Ascending aorta (tissue), 2 donors: ENCODE results near the gene HMCN2. TPM values are rescaled to one million over a fixed set of nuclear protein-coding genes. Genes with fewer than 3 reads are reported as not detected.

Source experiments
- DNase-seq, 2 donors: peaks; one replicate each; pipeline ENCODE4 v3.0.0-alpha.2; 2019; ENCODE audit warnings: low spot score in 2 of 2
- H3K27ac ChIP-seq, 2 donors: fragments of 200-600 bp; sonication (generic); one replicate each; pipeline ENCODE4 v1.5.1; 2016 to 2017; ENCODE audit warnings: mild to moderate bottlenecking in 1 of 2
- H3K27me3 ChIP-seq: fragments of 200-600 bp; sonication (generic); one replicate; pipeline ENCODE4 v1.5.1; 2017
- H3K36me3 ChIP-seq, 2 donors: fragments of 200-600 bp; sonication (generic); one replicate each; pipeline ENCODE4 v1.5.1; 2016
- H3K4me1 ChIP-seq, 2 donors: fragments of 200-600 bp; sonication (generic); one replicate each; pipeline ENCODE4 v1.5.1; 2016 to 2017; ENCODE audit warnings: mild to moderate bottlenecking in 1 of 2
- H3K4me3 ChIP-seq, 2 donors: fragments of 200-600 bp; sonication (generic); one replicate each; pipeline ENCODE4 v1.5.1; 2016 to 2017; ENCODE audit warnings: mild to moderate bottlenecking in 1 of 2
- H3K9me3 ChIP-seq, 2 donors: fragments of 200-600 bp; sonication (generic); one replicate each; pipeline ENCODE4 v1.5.1; 2016
- CTCF ChIP-seq, 3 experiments: fragments of 200-600 bp in 2 of 3; fragments of 450-650 bp in 1 of 3; sonication (generic) in 2 of 3; IDR thresholded peaks; one replicate each; pipeline ENCODE4 v1.5.1; 2016 to 2019; ENCODE audit warnings: antibody characterized with exemption in 3 of 3, mild to moderate bottlenecking in 1 of 3, moderate library complexity in 1 of 3
- intact Hi-C: fragments of 100-400 bp; cut with DNase I; formaldehyde crosslinking; loops from one replicate; pipeline ENCODE4 v1.15.1; 2023
- total RNA-seq: library from RNA; depleted of rRNA; stranded (reverse); fragments of >200 nt; gene quantifications from one replicate; pipeline ENCODE4 v1.1.0, GENCODE V29; 2016

HMCN2 gene
- total RNA-seq, 1 donor from 2014 or later: 7.5 TPM

- Histone ChIP-seq H3K27ac (no peak overlapping the region), H3K27me3 (no peaks in the 10 kb centered on the region), H3K4me1 (no peaks in the 10 kb centered on the region), H3K9me3 (no peaks in the 10 kb centered on the region), H3K4me3 (no peak overlapping the region), H3K36me3 (no peaks in the 10 kb centered on the region)
- no peak for DNase-seq
- intact Hi-C loops: no loop called here
- no peak for TF ChIP-seq CTCF (IDR thresholded peaks at IDR 0.05)
These were observed 114.0 kb downstream of the HMCN2 start for GRCh38 chr9:130379649-130379970.

GRCh38 chr9:130380920-130381469 is 115.4 kb downstream of the HMCN2 start:
- DNase-seq: no peak
- intact Hi-C loops: no loop called here
- H3K36me3 ChIP-seq: no peaks in the 10 kb centered on the region
- H3K27ac ChIP-seq: no peak overlapping the region
- H3K27me3 ChIP-seq: no peaks in the 10 kb centered on the region
- TF ChIP-seq CTCF (IDR thresholded peaks at IDR 0.05): no peak
- H3K9me3 ChIP-seq: no peaks in the 10 kb centered on the region
- H3K4me1 ChIP-seq: no peaks in the 10 kb centered on the region
- no peak overlapping the region for H3K4me3 ChIP-seq

GRCh38 chr9:130381660-130382059 is 116.1 kb downstream of the HMCN2 start:
- no peak overlapping the region for H3K27ac ChIP-seq
- H3K4me3 ChIP-seq: no peak overlapping the region
- no peaks in the 10 kb centered on the region for H3K4me1 ChIP-seq
- no peaks in the 10 kb centered on the region for H3K36me3 ChIP-seq
- no peaks in the 10 kb centered on the region for H3K27me3 ChIP-seq
- intact Hi-C loops: no loop called here
- no peak for DNase-seq
- no peaks in the 10 kb centered on the region for H3K9me3 ChIP-seq
- no peak for TF ChIP-seq CTCF (IDR thresholded peaks at IDR 0.05)

- DNase-seq: no peak
- no peak overlapping the region for H3K27ac ChIP-seq
- no peaks in the 10 kb centered on the region for H3K27me3 ChIP-seq
- intact Hi-C loops: no loop called here
- no peak overlapping the region for H3K4me3 ChIP-seq
- TF ChIP-seq CTCF (IDR thresholded peaks at IDR 0.05): no peak
- H3K4me1 ChIP-seq: no peaks in the 10 kb centered on the region
- H3K9me3 ChIP-seq: no peaks in the 10 kb centered on the region
- H3K36me3 ChIP-seq: no peaks in the 10 kb centered on the region
These were observed 116.5 kb downstream of the HMCN2 start for GRCh38 chr9:130382096-130382495.

- no peaks in the 10 kb centered on the region for H3K27me3 ChIP-seq
- H3K9me3 ChIP-seq: no peaks in the 10 kb centered on the region
- TF ChIP-seq CTCF (IDR thresholded peaks at IDR 0.05): no peak
- no peaks in the 10 kb centered on the region for H3K36me3 ChIP-seq
- intact Hi-C loops: no loop called here
- no peaks in the 10 kb centered on the region for H3K4me1 ChIP-seq
- no peak for DNase-seq
- H3K27ac ChIP-seq: no peak overlapping the region
- H3K4me3 ChIP-seq: no peak overlapping the region
These were observed 117.2 kb downstream of the HMCN2 start for GRCh38 chr9:130382636-130383349.

- no peak for TF ChIP-seq CTCF (IDR thresholded peaks at IDR 0.05)
- no peaks in the 10 kb centered on the region for H3K9me3 ChIP-seq
- H3K4me3 ChIP-seq: no peak overlapping the region
- intact Hi-C loops: no loop called here
- no peaks in the 10 kb centered on the region for H3K36me3 ChIP-seq
- no peak for DNase-seq
- H3K4me1 ChIP-seq: no peaks in the 10 kb centered on the region
- no peaks in the 10 kb centered on the region for H3K27me3 ChIP-seq
- no peak overlapping the region for H3K27ac ChIP-seq
These were observed 117.8 kb downstream of the HMCN2 start for GRCh38 chr9:130383350-130383715.
